ENCODE results near the gene CRHR1.

CRHR1 gene

GRCh38 chr17:45867702-45868101 lies 83.6 kb downstream of the CRHR1 start:
- no peak for DNase-seq (ENCODE audit: low read depth)

- DNase-seq (ENCODE audit: low read depth): no peak
Observed at GRCh38 chr17:45868276-45868675, 84.2 kb downstream of the CRHR1 start.

- no peak for DNase-seq (ENCODE audit: low read depth)
Observed at GRCh38 chr17:45869676-45870341, 85.7 kb downstream of the CRHR1 start.

GRCh38 chr17:45870342-45870974 lies 86.3 kb downstream of the CRHR1 start:
- DNase-seq (ENCODE audit: low read depth): no peak

- no peak for DNase-seq (ENCODE audit: low read depth)
Observed at GRCh38 chr17:45871718-45872117, 87.6 kb downstream of the CRHR1 start.

- no peak for DNase-seq (ENCODE audit: low read depth)
Observed at GRCh38 chr17:45873728-45874127, 89.6 kb downstream of the CRHR1 start.

- DNase-seq (ENCODE audit: low read depth): no peak
Observed at GRCh38 chr17:45874151-45874550, 90.0 kb downstream of the CRHR1 start.

- DNase-seq (ENCODE audit: low read depth): no peak
Observed at GRCh38 chr17:45876539-45876938, 92.4 kb downstream of the CRHR1 start.

- DNase-seq (ENCODE audit: low read depth): no peak
Observed at GRCh38 chr17:45877467-45877866, 93.3 kb downstream of the CRHR1 start.

- DNase-seq (ENCODE audit: low read depth): no peak
Observed at GRCh38 chr17:45883063-45883462, 98.9 kb downstream of the CRHR1 start.
